GM23338 (cell line): ENCODE results near the gene ADCY1.

Source experiments
- CREB1 ChIP-seq: fragments of 250-450 bp; sonication (Bioruptor Pico); IDR thresholded peaks from 2 replicates; pipeline ENCODE4 v1.5.0; 2020; ENCODE audit warnings: low read depth, mild to moderate bottlenecking, moderate library complexity
- CTCF ChIP-seq, 2 experiments: fragments of 200-600 bp in 1 of 2; sonication (generic) in 1 of 2; conservative IDR thresholded peaks; 2 replicates each; pipeline versions ENCODE4 v1.5.1 to v1.6.1; 2016 to 2017; ENCODE audit warnings: antibody characterized with exemption in 2 of 2, low read depth in 2 of 2, mild to moderate bottlenecking in 2 of 2, moderate library complexity in 1 of 2
- EZH2 ChIP-seq: fragments of 200-600 bp; sonication (generic); IDR thresholded peaks from one replicate; pipeline ENCODE4 v1.8.0; 2017; ENCODE audit warnings: antibody characterized with exemption, mild to moderate bottlenecking, low read depth; ENCODE audit not compliant: unreplicated experiment
- EZH2phosphoT487 ChIP-seq: fragments of 200-600 bp; sonication (generic); IDR thresholded peaks from one replicate; pipeline ENCODE4 v1.8.1; 2018; ENCODE audit warnings: antibody characterized with exemption; ENCODE audit not compliant: unreplicated experiment
- JUNB ChIP-seq: IDR thresholded peaks from one replicate; pipeline ENCODE4 v1.6.1; 2016; ENCODE audit warnings: antibody characterized with exemption; ENCODE audit not compliant: unreplicated experiment
- POLR2AphosphoS5 ChIP-seq: IDR thresholded peaks from 2 replicates; pipeline ENCODE4 v1.6.1; 2016; ENCODE audit warnings: antibody characterized with exemption, low read depth
- STAT1 ChIP-seq: IDR thresholded peaks from one replicate; pipeline ENCODE4 v1.6.1; 2016; ENCODE audit warnings: antibody characterized with exemption; ENCODE audit not compliant: unreplicated experiment
- ZNF331 ChIP-seq: fragments of 250-450 bp; sonication (Bioruptor Pico); IDR thresholded peaks from 2 replicates; pipeline ENCODE4 v1.5.0; 2020; ENCODE audit warnings: low read depth, mild to moderate bottlenecking, moderate library complexity
- ZNF462 ChIP-seq: fragments of 250-450 bp; sonication (Bioruptor Pico); IDR thresholded peaks from 2 replicates; pipeline ENCODE4 v1.5.0; 2020; ENCODE audit warnings: mild to moderate bottlenecking, moderate library complexity
- TF ChIP-seq, protein P1 (sequence below): IDR thresholded peaks from one replicate; pipeline ENCODE4 v1.6.1; 2018; ENCODE audit warnings: antibody characterized with exemption; ENCODE audit not compliant: unreplicated experiment
- TF ChIP-seq, protein P2 (sequence below): IDR thresholded peaks from 2 replicates; pipeline ENCODE4 v1.6.1; 2016; ENCODE audit warnings: antibody characterized with exemption

GRCh38 chr7:45657136-45657889, 83.1 kb downstream of the ADCY1 start:
- TF ChIP-seq CTCF (conservative IDR thresholded peaks at IDR 0.05; ENCODE audit: low read depth in 2 of 2) (no peak), JUNB (no peak), CREB1 (CRISPR knock-in tag) (no peak), EZH2 (no peak), EZH2phosphoT487 (no peak), POLR2AphosphoS5 (no peak), ZNF462 (CRISPR knock-in tag) (no peak), STAT1 (no peak), ZNF331 (no peak)
- TF ChIP-seq, protein P1, sequence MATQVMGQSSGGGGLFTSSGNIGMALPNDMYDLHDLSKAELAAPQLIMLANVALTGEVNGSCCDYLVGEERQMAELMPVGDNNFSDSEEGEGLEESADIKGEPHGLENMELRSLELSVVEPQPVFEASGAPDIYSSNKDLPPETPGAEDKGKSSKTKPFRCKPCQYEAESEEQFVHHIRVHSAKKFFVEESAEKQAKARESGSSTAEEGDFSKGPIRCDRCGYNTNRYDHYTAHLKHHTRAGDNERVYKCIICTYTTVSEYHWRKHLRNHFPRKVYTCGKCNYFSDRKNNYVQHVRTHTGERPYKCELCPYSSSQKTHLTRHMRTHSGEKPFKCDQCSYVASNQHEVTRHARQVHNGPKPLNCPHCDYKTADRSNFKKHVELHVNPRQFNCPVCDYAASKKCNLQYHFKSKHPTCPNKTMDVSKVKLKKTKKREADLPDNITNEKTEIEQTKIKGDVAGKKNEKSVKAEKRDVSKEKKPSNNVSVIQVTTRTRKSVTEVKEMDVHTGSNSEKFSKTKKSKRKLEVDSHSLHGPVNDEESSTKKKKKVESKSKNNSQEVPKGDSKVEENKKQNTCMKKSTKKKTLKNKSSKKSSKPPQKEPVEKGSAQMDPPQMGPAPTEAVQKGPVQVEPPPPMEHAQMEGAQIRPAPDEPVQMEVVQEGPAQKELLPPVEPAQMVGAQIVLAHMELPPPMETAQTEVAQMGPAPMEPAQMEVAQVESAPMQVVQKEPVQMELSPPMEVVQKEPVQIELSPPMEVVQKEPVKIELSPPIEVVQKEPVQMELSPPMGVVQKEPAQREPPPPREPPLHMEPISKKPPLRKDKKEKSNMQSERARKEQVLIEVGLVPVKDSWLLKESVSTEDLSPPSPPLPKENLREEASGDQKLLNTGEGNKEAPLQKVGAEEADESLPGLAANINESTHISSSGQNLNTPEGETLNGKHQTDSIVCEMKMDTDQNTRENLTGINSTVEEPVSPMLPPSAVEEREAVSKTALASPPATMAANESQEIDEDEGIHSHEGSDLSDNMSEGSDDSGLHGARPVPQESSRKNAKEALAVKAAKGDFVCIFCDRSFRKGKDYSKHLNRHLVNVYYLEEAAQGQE, result no peak
- TF ChIP-seq, protein P2, sequence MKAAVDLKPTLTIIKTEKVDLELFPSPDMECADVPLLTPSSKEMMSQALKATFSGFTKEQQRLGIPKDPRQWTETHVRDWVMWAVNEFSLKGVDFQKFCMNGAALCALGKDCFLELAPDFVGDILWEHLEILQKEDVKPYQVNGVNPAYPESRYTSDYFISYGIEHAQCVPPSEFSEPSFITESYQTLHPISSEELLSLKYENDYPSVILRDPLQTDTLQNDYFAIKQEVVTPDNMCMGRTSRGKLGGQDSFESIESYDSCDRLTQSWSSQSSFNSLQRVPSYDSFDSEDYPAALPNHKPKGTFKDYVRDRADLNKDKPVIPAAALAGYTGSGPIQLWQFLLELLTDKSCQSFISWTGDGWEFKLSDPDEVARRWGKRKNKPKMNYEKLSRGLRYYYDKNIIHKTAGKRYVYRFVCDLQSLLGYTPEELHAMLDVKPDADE, result no peak
